ENCODE results near the gene APOO. TPM values are rescaled to one million over a fixed set of nuclear protein-coding genes. Genes with fewer than 3 reads are reported as not detected.

Gene APOO
- total RNA-seq, 1 experiment from 2014 or later = 34.5 TPM

DNA sequence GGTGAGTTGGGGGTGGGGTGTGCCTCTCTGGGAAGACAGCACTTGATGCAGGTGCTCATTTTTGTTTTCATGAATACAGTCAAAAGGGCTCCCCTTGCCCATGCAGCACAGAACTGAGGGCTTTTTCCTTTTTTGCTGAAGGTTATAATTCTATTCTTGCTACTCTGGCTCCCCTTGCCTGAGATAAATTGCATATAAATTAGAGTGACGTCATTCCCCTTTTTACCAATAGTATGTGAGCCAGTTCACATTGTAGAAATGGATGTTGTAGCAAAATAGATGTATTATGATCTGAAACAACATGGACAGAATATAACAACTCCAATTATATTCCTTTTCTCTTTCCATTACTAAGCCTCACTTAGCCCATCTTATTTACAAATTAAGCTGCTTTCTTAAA is 28.4 kb upstream of the APOO start:
- DNase-seq (ENCODE audit: low read depth, low spot score) (no peak), ATAC-seq (no peak)
- H3K27ac ChIP-seq (ENCODE audit: low read depth, low read length) = no peak overlapping the region
- no peaks in the 10 kb centered on the region for H3K9me2 ChIP-seq (ENCODE audit: insufficient read depth)
- no peak overlapping the region for H3K9ac ChIP-seq (ENCODE audit: low read length)
- no peak for TF ChIP-seq MAX (IDR thresholded peaks at IDR 0.05)
- H3K27me3 ChIP-seq (ENCODE audit: insufficient read depth, low read length) = no peaks in the 10 kb centered on the region
- BruUV-seq (replicated peaks) = no TSS peak
- H3K4me2 ChIP-seq (ENCODE audit: low read length) = no peak overlapping the region
- ChIA-PET POLR2A (no interaction called here), CTCF (no interaction called here), RAD21 (ENCODE audit: low non-redundant PET in 1 of 2, low total read pairs in 2 of 2, uncharacterized antibody in 2 of 2, unreplicated experiment in 2 of 2) (no interaction called here)
- no peaks in the 10 kb centered on the region for H3K79me2 ChIP-seq (ENCODE audit: insufficient read depth, low read length)
- H4K20me1 ChIP-seq (ENCODE audit: insufficient read depth) = no peaks in the 10 kb centered on the region
- no peak overlapping the region for H3K4me3 ChIP-seq (replicated peaks in 1 of 2; ENCODE audit: low read depth in 1 of 2, low read length in 2 of 2)
- no peak overlapping the region for H2AFZ ChIP-seq (ENCODE audit: low read depth, low read length, poor library complexity, severe bottlenecking)
- no peaks in the 10 kb centered on the region for H3K36me3 ChIP-seq (ENCODE audit: control insufficient read depth in 1 of 2, insufficient read depth in 2 of 2, low read length in 2 of 2)
- no peaks in the 10 kb centered on the region for H3K9me3 ChIP-seq (ENCODE audit: control insufficient read depth in 1 of 2, insufficient read depth in 1 of 2, low read depth in 1 of 2, low read length in 2 of 2)
- intact Hi-C loops (cut with micrococcal nuclease) = no loop called here
- no peaks in the 10 kb centered on the region for H3K4me1 ChIP-seq (ENCODE audit: control insufficient read depth in 1 of 2, insufficient read depth in 2 of 2, low read length in 2 of 2)

DNA sequence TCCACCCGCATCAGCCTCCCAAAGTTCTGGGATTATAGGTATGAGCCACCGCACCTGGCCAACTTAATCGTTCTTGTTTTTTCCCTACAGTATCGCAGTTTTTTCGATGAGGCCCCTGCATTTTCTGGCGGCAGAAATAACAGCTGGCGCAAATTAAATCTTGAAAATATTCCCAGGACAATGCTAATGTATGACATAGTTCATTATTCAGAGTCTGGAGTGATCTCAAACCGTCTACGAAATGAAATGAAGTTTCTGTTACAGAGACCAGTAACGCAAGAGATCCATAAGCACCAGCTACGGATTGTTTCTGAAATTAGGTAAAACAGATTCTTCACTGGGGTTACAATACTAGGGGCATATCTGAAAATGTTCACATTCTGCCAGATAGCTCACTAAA is 27.4 kb upstream of the APOO start:
- H3K27me3 ChIP-seq (ENCODE audit: insufficient read depth, low read length) = no peaks in the 10 kb centered on the region
- no peaks in the 10 kb centered on the region for H3K4me1 ChIP-seq (ENCODE audit: control insufficient read depth in 1 of 2, insufficient read depth in 2 of 2, low read length in 2 of 2)
- DNase-seq (ENCODE audit: low read depth, low spot score) = no peak
- RAD21 ChIA-PET (ENCODE audit: low non-redundant PET in 1 of 2, low total read pairs in 2 of 2, uncharacterized antibody in 2 of 2, unreplicated experiment in 2 of 2) = no interaction called here
- CTCF ChIA-PET = no interaction called here
- no peaks in the 10 kb centered on the region for H3K79me2 ChIP-seq (ENCODE audit: insufficient read depth, low read length)
- ATAC-seq = no peak
- BruUV-seq (replicated peaks) = no TSS peak
- POLR2A ChIA-PET = no interaction called here
- intact Hi-C loops (cut with micrococcal nuclease) = no loop called here
- no peak overlapping the region for H3K4me2 ChIP-seq (ENCODE audit: low read length)
- H3K9ac ChIP-seq (ENCODE audit: low read length) = no peak overlapping the region
- H3K36me3 ChIP-seq (ENCODE audit: control insufficient read depth in 1 of 2, insufficient read depth in 2 of 2, low read length in 2 of 2) = no peaks in the 10 kb centered on the region
- H3K9me2 ChIP-seq (ENCODE audit: insufficient read depth) = no peaks in the 10 kb centered on the region
- no peaks in the 10 kb centered on the region for H3K9me3 ChIP-seq (ENCODE audit: control insufficient read depth in 1 of 2, insufficient read depth in 1 of 2, low read depth in 1 of 2, low read length in 2 of 2)
- H3K27ac ChIP-seq (ENCODE audit: low read depth, low read length) = no peak overlapping the region
- H3K4me3 ChIP-seq (replicated peaks in 1 of 2; ENCODE audit: low read depth in 1 of 2, low read length in 2 of 2) = no peak overlapping the region
- no peak overlapping the region for H2AFZ ChIP-seq (ENCODE audit: low read depth, low read length, poor library complexity, severe bottlenecking)
- H4K20me1 ChIP-seq (ENCODE audit: insufficient read depth) = no peaks in the 10 kb centered on the region
- TF ChIP-seq YY1 (IDR thresholded peaks at IDR 0.05; ENCODE audit: extremely low read depth, insufficient replicate concordance, low read depth, low read length) (no peak), SRF (IDR thresholded peaks at IDR 0.05; ENCODE audit: low read depth) (no peak), ATF3 (IDR thresholded peaks at IDR 0.05) (no peak), EZH2phosphoT487 (IDR thresholded peaks at IDR 0.05; ENCODE audit: borderline replicate concordance) (no peak), ZBTB33 (IDR thresholded peaks at IDR 0.05; ENCODE audit: extremely low read depth, insufficient replicate concordance, low read length) (no peak), EZH2 (IDR thresholded peaks at IDR 0.05) (no peak), POLR2AphosphoS5 (IDR thresholded peaks at IDR 0.05; ENCODE audit: low read depth, low read length) (no peak), MAX (IDR thresholded peaks at IDR 0.05) (no peak), FOSL1 (IDR thresholded peaks at IDR 0.05; ENCODE audit: low read depth) (no peak)
- TF ChIP-seq, protein P1, sequence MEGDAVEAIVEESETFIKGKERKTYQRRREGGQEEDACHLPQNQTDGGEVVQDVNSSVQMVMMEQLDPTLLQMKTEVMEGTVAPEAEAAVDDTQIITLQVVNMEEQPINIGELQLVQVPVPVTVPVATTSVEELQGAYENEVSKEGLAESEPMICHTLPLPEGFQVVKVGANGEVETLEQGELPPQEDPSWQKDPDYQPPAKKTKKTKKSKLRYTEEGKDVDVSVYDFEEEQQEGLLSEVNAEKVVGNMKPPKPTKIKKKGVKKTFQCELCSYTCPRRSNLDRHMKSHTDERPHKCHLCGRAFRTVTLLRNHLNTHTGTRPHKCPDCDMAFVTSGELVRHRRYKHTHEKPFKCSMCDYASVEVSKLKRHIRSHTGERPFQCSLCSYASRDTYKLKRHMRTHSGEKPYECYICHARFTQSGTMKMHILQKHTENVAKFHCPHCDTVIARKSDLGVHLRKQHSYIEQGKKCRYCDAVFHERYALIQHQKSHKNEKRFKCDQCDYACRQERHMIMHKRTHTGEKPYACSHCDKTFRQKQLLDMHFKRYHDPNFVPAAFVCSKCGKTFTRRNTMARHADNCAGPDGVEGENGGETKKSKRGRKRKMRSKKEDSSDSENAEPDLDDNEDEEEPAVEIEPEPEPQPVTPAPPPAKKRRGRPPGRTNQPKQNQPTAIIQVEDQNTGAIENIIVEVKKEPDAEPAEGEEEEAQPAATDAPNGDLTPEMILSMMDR (IDR thresholded peaks at IDR 0.05 in 2 of 3, conservative IDR thresholded peaks at IDR 0.05 in 1 of 3; ENCODE audit: borderline replicate concordance in 1 of 3, insufficient read depth in 1 of 3, low read depth in 2 of 3, low read length in 2 of 3) = no peak
- TF ChIP-seq, protein P2, sequence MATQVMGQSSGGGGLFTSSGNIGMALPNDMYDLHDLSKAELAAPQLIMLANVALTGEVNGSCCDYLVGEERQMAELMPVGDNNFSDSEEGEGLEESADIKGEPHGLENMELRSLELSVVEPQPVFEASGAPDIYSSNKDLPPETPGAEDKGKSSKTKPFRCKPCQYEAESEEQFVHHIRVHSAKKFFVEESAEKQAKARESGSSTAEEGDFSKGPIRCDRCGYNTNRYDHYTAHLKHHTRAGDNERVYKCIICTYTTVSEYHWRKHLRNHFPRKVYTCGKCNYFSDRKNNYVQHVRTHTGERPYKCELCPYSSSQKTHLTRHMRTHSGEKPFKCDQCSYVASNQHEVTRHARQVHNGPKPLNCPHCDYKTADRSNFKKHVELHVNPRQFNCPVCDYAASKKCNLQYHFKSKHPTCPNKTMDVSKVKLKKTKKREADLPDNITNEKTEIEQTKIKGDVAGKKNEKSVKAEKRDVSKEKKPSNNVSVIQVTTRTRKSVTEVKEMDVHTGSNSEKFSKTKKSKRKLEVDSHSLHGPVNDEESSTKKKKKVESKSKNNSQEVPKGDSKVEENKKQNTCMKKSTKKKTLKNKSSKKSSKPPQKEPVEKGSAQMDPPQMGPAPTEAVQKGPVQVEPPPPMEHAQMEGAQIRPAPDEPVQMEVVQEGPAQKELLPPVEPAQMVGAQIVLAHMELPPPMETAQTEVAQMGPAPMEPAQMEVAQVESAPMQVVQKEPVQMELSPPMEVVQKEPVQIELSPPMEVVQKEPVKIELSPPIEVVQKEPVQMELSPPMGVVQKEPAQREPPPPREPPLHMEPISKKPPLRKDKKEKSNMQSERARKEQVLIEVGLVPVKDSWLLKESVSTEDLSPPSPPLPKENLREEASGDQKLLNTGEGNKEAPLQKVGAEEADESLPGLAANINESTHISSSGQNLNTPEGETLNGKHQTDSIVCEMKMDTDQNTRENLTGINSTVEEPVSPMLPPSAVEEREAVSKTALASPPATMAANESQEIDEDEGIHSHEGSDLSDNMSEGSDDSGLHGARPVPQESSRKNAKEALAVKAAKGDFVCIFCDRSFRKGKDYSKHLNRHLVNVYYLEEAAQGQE (IDR thresholded peaks at IDR 0.05; ENCODE audit: low read depth) = no peak

All from HCT116 (cell line).